Measurements from ENCODE around the gene FAM53B.
"Not testable (repeated sequence)": the region's sequence is repeated elsewhere in the genome, so short reads cannot be mapped to it uniquely, and the experiment has no call there.

FAM53B gene

DNA sequence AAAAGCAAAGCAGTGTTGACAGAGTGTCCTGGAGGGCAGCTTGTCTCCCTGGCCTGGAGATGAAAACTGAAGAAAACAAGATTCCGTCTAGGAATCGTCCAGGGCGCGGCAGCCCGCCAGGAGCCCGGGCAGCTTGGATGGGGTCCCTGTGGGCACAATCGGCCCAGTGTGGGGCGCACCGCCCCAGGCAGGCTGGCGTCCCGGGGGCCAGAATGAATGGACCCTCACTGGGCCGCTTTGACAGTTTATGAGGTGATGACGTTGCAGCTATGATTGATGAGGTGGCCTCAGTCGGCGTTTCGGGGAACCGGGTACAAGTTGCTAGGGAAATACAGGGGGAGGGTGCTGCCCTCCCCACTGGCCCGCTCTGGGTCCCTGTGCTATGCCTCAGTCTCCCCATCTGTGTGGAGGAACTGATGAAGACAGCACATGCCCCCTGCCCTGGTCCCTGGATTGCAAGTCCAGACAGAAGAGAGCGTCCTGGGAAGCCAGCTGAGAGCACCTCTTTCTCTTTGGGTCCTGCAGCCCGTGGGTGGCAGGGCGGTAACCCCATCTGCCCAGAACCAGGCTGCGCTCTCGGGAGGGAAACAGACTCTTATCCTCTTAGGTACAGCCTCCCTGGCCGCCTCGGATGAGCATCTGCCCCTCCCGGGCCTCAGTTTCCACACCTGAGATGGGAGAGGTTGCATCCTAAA lies 151.3 kb downstream of the FAM53B start:
- DNase-seq, result no peak

DNA sequence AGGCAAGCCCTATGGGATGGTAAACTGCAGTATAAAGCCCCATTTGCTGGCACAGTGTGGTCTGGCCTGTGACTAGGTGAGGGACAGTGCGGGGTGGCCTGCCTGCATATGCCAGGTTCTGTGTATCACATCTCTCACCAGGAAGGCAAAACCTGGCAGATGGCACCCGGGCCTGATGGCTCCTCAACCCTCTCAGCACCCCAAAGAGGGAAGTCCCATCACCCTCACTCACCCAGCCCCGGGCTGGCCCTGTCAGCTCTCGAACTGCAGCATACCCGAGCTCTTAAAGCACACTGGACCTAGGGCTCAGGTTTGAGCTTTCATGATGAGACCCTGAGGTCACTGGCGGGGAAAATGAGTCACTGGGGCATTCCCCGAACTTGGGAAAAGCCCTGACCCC lies 152.1 kb downstream of the FAM53B start:
- no peak for DNase-seq

DNA sequence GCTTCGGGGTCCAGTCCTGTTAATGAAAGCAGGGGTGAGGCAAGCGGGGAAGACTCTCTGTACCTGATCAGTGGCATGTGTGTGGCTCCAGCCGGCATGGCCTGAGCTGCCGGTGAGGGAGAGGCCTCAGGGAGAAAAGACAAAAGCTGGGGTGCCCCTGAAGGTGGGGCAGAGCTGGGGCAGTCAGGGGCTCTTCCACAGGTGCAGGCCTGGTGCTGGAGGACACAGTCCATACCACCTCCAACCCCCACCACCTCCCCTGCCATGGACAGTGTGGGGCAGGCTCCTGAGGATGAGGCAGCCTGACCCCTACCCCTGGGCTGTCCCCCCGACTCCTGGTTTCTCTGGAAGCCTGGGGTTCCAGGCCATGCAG lies 153.1 kb downstream of the FAM53B start:
- no peak for DNase-seq

DNA sequence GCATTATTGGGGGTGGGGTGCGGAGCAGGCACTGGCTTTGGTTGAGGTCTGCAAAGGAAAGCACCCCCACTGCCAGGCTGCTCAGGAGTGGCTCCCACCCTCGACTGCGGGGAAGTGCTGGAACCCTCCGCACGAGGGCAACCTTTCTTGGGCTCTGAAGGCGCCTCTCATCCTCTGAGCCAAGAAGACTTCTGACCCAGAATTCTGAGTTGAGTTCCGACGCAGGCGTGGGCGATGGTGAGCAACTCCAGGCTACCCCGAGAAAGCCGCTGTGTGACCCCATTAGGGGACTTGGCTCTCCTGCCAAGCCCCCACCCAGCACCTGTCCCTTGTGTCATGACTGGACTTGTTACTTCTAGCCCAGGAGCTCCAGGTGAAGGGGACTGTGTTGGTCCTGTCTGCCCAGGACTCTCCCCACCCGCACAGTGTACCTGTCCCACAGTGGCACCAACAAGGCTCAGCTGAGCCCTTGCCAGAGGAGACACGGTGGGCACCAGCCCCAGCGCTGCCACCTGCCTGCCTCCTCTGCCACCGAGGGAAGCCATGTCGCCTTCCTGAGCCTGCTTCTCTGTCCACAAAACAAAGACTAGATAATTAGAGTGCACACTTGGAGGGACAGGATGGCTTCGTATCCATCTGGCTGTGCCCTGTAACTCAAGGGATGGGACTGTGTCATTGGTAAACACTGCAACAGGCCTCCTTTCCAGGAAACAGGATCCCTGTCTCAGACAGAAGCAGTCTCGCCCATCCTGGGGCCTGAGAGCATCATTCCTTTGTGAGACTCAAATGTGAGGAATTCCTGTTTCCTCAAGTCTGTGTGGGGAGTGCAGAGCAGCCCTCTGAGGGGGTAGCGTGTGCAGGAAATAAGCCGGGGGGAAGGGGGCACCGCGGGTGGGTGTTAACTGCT lies 153.7 kb downstream of the FAM53B start:
- DNase-seq, result no peak

DNA sequence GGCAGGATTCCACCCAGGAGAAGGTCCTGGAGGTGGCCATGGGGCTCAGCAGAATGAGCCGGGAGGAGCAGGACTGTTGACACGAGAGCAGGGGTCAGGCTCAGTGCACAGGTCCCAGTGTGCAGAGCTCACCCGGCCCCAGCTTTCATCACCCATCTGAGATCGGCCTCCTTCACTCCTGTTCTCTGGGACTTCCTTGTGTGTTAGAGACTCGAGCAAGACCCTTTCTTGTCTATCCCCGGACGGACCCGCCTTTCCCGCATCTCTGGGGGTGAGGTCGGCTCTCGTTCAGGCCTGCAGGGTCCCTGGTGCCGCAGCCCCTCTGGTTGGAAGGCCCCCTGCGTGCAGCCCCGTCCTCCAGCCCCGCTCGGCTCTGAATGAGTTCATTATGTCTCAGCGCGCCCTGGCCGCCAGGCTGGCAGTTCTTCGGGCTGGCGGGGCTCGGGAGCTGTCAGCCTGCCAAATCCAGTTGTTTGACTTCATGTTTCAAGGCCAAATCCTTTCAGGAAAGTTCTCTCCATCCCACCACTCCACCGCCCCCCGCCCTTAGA lies 154.6 kb downstream of the FAM53B start:
- no peak for DNase-seq

DNA sequence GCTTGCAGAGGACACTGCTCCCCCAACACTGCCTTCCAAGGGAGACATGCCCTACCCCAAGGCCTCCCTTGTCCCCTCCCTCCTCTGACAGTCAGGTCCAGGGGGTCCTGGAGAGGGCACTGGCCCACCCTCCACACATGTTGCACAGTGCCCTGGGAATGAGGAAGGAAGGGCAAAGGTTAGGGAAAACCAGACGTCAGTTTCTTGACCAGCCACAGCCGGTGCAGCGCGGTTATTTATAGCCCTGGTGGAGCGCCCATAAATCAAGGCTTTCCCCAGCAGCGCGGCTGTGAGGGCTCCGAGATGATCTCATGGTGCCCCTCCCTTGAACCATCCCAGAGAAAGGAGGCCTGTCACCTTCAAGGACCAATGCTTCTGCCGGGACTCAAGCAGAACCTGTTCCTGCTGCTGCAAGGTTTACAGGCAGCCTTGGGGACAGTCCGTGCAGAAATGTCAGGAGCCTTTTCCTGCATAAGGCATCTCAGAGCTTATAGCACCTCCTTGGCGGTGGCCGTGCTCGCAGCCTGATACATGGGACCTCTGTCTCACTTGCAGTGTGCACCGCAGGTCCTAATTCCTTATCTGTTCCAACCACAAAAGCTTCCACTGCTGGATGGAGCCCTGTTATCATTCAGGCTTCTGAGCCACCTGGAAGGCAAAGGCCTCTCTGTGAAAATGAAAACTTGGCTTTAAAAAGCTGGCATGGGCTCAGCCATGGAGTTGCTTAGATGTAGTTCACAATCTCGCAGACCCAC lies 155.3 kb downstream of the FAM53B start:
- no peak for DNase-seq

DNA sequence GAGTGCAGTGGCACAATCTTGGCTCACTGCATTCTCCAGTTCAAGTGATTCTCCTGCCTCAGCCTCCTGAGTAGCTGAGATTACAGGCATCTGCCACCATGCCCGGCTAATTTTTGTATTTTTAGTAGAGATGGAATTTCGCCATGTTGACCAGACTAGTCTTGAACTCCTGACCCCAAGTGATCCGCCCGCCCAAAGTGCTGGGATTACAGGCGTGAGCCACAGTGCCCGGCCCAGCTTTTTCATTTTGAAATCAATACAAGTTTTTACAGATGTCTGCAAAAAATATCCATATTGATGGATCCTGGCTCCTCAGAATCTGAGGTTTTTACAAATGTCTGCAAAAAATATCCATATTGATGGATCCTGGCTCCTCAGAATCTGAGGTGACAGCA lies 155.8 kb downstream of the FAM53B start:
- not testable (repeated sequence) for DNase-seq

DNA sequence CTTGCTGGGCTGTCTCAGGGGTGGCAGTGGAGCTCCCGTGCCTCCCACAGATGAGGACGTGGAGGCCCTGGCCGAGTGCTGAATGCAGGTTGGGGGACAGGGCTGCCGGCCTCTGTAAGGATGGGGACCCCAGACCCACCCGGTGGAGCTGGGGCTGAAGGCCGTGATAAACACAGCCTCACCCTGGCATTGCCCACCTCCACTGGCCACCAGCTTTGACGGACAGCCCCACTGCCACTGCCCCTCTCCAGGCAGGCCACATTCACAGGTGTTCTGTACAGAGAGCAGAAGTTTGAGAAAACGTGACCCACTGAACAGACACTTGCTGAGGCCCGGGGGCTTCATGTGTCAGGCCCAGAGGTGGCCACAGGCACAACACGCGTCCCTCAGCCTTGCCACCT lies 156.4 kb downstream of the FAM53B start:
- no peak for DNase-seq

DNA sequence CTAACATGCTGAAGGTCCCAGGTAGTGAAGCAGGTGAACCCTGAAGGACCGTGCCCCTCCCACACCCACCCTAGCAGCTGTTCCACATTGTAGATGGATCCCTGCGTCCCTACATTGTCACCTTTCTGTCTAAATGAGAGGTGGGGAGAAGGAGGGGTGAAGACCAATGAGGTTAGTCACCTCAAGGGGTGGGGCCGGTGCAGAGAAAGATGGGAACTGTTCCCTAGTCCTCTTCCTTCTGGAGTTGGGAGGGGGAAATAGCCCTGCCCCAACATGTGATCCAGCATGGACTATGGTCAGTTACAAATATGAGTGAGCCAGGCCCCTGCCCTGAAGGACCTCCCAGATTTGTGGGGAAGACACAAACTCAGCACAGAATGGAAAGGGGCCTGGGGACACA lies 158.0 kb downstream of the FAM53B start:
- DNase-seq, result no peak

DNA sequence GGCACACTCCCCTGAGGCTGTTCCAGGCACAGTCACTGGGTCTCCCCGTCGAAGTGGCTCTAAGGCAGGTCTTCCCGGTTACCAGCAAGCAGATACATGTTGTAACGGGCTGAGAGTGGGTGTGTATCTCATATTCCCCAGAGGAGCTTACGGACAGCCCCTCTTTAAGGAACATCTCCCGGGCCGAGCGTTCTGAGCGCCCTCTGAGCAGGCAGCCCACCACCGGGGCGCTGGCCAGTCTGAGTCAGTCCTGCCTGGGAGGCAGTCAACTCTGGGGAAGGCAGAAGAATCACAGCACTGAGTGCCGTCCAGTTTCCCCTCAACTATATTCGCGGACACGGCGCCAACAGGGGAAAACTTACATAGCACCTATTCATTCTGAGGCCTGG lies 165.2 kb downstream of the FAM53B start:
- no peak for DNase-seq

DNA sequence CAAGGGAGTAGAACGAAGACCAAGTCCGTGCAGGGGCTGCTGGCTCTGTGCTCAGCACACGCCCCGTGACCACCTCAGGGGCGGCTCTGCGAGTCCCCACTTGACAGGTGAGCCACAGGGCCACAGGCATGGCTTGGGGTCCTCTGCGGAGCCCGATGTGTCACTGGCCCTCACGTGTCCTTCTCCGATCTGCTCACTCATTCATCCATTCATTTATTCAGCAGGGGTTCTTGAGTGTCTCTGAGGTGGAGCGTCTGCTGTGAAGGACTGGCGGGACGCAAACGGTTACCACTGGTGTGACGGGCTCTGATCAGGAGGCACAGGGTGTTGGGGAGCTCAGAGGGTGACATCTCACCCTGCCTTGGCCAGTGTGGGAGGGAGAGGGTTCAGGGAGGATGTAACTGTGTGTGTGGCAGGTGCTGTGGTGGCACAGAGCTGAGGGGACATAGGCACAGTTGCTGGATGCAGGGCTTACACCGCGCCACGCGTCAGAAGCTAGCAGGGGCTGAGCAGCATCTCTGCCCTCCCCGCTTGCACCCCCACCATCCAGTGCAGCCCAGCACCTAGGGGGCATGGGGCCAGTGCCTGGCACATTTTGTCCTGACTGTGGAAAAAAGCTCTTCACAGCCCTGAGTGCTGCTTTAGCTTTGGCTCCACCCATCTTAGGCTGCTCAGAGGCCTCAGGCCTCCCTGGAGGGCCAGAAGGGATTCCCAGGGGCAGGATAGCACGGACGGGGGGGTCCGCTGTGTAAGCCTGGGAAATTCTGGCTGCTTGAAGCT lies 165.8 kb downstream of the FAM53B start:
- no peak for DNase-seq

DNA sequence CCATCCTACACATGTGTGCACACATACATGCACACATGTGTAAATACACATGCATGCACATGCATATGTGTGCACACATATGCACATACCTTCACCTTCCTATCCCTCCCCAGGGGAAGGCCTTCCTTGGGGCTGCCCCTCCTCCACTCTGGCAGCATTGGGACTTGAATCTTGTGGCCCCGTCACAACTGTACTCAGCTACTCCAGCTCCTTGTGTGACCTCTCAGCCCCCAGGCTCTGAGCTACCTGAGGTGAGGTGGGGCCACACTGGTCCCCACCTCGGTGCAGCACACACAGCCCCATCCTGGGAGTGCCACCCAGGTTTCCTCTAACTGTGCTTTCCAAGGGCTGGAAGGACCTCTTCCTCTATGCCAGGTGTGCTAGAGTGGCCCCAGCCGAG lies 166.5 kb downstream of the FAM53B start:
- no peak for DNase-seq

DNA sequence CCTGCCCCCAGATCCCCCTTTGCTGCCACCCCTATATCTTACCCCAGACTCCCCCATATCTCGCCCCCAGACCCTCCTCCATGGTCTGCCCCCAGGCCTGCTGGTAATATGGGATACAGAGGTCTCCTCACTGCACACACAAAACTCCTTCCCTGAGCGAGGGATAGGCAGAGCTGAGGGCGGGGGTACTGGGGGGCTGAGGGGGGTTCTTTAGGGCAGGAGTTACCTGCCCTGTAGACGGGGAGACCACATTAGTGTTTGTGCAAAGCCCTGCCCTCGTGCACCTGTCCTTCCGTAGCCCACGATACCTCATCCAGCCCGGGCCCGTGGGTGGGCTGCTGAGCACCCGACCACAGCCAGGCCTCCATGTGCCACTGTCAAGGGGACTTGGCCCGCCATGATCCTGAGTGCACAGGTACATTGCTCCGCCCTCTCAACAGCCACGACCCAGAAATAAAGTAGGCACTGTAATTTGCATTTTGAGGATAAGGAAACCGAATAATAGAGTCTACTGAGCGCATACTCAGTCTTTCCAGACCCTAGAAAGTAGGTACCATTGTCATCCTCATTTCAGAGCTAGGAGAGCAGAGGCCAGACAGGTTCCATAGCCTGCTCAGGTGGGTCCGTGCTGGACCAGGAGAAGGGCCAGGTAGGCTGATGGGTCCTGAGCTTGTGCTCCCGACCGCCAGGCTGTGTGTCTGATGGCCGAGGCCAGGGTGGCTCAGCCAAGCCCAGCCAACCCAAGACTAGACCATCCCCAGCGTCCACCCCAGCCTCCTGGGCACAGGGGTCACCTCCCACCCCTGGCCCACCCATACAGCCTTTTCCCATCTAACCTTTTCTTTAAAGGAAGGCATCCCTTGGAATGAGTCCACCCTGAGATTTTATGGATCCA lies 167.4 kb downstream of the FAM53B start:
- DNase-seq, result no peak

DNA sequence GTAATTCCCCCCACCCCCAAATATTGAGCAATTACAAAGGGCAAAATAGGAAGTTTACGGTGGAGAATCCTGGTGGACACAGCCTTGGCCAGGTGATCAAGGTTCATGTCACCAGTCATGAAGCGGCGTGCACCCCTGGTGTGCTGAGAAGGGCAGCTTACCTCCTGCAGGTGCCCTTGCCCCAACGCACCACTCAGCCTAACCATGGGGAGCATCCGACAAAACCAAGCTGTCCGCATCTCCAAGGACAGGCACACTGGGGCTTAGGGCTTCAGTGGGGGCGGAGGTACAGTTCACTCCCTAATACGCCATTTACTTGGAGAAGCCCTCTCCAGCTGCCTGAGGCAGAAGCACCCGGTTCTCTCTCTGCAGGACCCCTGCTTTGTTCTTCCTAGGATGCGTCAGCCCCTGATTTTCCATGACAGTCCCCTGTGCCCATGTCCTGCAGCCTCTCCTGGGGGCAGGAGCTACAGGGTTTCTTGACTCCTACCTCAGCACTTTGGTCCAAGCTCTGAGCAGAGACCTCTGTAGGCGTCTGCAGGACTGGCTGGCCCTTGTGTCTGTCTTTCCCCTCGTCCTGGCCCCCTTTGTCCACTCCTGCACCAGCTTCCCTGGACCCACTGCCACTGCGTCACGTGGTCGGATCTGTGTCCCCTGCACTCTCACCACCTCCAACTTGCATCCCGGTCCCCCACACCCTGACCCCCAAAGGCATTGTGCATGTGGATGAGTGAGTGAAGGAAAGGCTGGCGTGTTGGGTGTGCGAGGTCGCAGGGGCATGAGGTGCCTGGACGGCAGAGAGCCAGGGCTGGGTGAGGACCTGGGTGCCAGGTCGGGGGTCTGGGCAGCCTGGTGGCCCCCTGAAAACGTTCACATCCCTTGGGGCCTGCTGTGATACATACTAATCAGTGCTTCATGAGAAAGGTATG lies 168.8 kb downstream of the FAM53B start:
- DNase-seq, result no peak

DNA sequence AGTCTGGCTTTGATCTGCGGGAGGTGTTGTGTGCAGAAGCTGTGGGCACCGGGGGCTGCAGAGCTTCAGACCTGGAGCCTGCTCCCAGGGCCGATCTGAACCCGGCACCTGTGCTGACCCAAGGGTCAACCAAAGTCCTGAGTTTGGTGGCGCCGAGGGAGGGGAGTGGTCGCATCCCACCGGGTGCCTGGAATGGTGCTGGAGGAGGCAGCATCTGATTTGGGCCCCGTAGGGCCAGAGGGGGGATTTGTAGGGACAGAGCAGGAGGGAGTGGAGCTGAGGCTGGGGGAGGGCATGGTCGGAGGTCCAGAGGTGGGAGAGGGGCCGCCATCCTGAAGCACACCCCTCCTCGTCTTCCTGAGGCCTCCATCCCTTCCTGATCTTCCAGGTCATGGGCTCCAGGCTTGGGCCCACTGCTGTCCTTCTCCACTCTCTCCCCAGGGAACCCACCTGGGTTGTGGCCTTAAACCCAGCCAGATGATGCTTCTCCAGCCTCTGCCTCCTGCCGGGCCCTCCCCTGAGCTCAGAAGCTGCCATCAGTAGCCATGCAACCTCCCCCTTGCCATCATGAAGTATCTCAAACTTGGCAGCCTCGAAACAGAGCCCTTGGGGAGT lies 169.6 kb downstream of the FAM53B start:
- DNase-seq, result no peak

DNA sequence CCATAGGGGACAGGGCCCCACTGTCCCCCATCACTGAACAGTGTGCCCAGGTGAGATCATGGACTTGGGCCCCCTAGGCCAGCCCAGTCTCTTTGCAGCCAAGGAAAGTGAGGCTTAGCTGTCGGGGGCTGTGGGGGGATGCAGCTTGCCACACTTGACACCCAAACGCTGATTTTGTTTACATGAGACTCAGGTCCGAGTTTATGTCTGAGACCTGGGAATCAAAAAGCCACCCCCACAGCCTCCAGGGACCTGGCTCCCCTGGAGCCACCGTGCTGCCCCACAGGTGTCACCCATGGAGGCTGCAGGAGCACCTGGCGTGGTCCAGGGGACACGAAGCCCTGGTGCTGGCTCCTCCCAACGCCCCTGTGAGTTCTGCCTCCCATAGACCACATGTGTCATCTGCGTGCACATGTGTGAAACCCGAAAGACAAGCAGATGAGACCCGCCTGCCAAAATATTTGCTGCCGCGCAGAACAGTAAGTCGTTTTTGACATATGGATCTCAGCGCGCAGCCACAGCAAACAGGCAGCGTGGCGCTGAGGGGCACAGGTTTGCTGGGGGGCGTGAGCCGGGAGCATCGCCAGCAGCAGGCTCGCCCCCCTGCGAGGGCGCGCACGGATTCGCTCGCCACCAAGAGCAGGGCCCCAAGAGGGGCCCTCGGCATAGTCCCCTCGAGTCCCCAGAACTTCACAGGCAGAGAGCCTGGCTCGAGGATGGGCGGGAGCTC lies 170.3 kb downstream of the FAM53B start:
- DNase-seq, result no peak

DNA sequence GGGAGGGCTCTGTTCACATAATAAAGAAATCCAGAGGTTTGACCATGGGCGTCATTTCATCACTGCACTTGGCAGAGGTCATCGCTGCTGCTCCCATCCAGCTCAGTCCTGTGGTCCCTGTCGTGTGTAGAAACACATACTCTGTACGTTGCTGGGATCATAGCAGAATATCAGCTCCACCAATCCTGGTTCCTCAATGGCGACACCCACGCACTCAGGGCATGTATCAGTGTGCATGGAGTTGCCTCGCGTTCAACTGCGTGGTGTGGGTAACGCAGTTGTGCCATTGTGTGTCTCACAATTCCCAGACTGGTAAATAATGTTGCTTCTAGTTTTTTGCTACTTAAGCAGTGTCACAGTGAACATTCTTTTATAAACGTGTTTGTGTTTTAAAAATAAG lies 171.4 kb downstream of the FAM53B start:
- DNase-seq, result no peak

DNA sequence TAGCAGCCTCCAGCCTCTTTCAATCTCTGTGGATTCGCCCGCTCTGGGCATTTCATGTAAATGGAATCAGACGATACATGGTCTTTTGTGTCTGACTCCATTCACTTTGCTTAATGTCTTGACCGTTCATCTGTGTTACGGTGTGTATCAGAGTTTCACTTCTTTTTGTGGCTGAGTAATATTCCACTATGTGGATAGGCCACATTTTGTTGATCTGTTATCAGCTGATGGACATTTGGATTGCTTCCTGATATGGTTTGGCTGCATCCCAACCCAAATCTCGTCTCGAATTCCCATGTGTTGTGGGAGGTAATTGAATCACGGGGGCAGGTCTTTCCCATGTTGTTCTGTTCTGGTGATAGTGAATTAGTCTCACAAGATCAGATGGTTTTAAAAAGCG lies 173.5 kb downstream of the FAM53B start:
- DNase-seq, result no peak
